Right lobe of liver (tissue), 4 donors: ENCODE measurements around the gene C5orf58.

Source experiments
- POLR2A ChIP-seq: fragments of 450-650 bp; IDR thresholded peaks from one replicate; pipeline ENCODE4 v1.6.1; 2017; ENCODE audit warnings: antibody characterized with exemption, mild to moderate bottlenecking
- TF ChIP-seq, protein P1 (sequence below), 4 donors: fragments of 200-600 bp in 3 of 4; fragments of 450-650 bp in 1 of 4; IDR thresholded peaks; one replicate each; pipeline versions ENCODE4 v1.5.1 to v1.8.0; 2016 to 2022; ENCODE audit warnings: antibody characterized with exemption in 4 of 4, mild to moderate bottlenecking in 2 of 4
- donor health status: DM: no; HTN: no; CAD: no.
- donor health status: DM: no; HTN: no; CAD: no.
- donor health status: DM: no; HTN: yes; CAD: no.

DNA sequence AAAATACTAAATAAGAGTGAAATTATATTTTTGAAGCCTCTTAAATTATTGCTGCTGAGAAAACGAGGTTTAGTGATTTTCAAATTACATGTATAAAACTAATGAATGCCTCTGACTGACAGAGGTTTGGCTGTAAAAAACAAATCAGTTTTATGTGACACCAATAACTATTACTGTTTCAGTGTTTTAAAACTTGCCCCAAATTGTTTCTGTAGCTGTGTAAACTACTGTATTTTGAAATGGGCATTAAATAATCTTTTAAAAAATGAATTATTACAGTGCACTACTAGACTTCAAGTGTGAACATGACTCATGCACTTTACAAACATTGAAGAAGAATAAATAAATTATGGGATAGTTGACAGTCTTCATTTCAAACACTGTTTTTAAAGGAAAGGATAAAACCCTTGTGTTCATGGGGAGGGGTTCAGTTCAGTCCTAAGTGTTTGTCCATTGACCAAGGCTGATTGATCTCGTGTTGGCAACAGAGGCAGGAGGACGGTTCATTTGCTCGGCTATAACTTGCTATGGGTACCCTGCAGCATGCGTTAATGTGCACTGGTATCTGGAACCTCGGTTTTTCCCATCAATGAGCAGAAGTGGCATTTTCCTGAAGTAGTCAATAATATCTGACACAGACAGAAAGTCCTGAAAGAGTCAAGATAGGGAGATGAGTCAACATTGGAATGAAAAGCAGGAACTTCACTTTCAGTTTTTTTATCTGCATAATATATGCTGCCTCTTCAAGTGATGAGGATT lies 15.6 kb downstream of the C5orf58 start:
- no peak for TF ChIP-seq POLR2A
- TF ChIP-seq, protein P1, sequence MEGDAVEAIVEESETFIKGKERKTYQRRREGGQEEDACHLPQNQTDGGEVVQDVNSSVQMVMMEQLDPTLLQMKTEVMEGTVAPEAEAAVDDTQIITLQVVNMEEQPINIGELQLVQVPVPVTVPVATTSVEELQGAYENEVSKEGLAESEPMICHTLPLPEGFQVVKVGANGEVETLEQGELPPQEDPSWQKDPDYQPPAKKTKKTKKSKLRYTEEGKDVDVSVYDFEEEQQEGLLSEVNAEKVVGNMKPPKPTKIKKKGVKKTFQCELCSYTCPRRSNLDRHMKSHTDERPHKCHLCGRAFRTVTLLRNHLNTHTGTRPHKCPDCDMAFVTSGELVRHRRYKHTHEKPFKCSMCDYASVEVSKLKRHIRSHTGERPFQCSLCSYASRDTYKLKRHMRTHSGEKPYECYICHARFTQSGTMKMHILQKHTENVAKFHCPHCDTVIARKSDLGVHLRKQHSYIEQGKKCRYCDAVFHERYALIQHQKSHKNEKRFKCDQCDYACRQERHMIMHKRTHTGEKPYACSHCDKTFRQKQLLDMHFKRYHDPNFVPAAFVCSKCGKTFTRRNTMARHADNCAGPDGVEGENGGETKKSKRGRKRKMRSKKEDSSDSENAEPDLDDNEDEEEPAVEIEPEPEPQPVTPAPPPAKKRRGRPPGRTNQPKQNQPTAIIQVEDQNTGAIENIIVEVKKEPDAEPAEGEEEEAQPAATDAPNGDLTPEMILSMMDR (IDR thresholded peaks at IDR 0.05): no peak
